GM18951 (cell line): ENCODE data around the gene KLHL8.

Experiments
- POLR2A ChIP-seq: IDR thresholded peaks from 4 replicates; pipeline ENCODE4 v1.6.1; 2011; ENCODE audit warnings: mild to moderate bottlenecking; ENCODE audit not compliant: insufficient read length, insufficient read depth; ENCODE audit errors: extremely low read depth
- in situ Hi-C: fragments of 300-500 bp; cut with MboI; formaldehyde crosslinking; loops from one replicate; pipeline ENCODE4 v1.12.0; 2022; ENCODE audit warnings: low sequenced_read_pairs, mixed read lengths, inconsistent platforms; ENCODE audit not compliant: unreplicated experiment

Gene KLHL8

DNA sequence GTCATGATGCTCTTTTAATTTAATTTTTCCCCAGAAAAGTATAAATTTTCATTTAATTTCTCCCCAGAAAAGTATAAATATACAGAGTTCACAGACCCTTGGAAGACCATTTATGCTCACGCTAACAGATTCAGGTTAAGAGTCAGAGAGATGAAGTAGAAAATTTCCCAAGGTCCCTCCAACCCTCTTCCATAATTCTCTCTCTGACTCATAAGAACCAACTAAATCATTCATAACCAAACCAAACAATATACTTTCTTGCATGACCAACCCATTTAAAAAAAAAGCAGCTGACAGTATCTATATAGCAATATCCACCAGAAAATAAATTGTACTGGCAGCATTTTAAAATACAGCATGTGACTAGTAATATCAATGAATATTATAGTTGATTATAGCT lies 3.9 kb downstream of the KLHL8 start:
- in situ Hi-C loops: no loop called here
- TF ChIP-seq POLR2A: no peak

DNA sequence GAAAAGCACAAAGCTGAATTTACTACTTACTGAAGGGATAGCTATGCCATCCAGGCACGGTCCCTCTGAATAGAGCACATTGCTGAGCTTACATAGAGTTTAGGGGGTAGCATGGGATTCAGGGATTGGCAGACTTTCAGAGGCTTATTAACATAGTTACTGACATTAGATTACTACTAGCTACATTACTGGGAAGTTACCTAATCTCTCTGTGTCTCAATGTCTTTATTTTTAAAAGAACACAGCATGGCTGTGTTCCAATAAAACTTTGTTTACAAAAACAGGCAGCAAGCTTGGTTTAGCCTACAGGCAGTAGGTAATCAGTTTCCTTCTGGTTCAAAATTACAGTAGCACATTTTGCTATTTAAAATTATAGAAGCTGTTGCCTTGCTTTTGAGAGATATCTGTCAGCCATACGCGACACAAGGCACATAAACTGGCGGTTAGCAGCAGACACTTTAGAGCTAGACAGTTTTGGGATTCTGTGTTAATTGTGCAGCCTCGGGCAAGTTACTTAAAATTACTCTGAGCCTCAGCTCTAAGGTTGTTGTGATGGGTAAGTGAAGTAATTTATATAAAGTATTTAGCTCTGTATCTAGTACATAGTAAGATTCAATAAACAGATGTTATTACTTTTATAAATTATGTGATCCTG lies 6.9 kb downstream of the KLHL8 start:
- in situ Hi-C loops: no loop called here
- no peak for TF ChIP-seq POLR2A

DNA sequence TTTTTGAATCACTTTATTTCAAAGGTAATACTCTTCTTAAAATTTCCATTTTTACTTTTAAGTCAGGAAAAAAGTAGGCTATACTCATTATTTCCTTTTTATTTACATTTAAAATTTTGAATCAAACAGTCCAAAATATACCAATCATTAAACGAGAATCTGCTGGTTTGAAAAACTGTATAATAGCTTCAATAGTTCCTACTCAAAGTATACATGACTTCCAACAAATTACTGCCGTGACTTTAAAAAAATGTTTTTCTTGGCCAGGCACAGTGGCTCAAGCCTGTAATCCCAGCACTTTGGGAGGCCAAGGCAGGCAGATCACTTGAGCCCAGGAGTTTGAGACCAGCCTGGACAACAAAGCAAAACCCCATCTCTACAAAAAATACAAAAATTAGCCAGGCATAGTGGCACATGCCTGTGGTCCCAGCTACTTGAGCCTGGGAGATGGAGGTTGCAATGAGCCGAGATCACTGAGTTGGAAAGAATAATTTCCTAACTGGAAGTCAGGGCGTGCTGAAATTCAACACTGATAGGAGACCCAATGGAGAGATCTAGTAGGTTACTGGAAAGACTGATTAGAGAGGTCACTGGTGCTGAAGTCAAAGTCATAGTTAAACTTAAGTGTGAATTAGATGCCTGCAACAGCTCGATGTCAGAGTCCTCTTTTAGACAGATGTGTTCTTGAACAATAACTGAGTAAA lies 9.0 kb downstream of the KLHL8 start:
- no peak for TF ChIP-seq POLR2A
- in situ Hi-C loops: no loop called here

DNA sequence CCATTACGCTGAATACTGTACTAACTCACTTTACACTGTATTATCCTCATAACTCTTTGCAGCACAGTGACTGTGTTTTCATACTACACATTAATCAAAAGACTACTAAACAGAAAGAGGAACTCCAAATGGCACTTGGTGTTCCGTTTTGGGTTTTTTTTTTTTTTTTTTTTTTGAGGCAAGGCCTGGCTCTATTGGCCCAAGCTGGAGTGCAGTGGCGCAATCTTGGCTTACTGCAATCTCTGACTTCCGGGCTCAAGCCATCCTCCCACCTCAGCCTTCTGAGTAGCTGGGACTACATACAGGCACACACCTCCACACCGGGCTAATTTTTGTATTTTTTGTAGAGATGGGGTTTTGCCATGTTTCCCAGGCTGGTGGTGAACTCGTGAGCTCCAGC lies 10.7 kb downstream of the KLHL8 start:
- in situ Hi-C loops: no loop called here
- no peak for TF ChIP-seq POLR2A

DNA sequence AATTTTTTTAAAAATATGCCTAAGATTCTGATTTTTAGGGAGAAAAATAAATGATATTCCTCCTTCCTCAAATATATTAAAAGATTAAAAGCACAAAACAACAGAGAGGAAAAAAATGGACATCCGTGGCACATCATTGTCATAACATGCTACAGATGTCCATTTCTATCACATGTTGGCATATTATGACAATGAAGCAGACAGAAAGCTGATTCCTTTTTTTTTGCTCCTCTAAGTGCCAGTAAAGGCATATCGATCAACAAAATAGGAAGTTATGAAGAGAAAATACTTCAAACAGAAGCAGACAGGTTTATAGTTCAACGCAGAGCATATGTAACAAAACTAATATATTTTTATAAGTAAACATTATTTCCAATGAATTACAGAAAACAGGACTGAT lies 11.2 kb downstream of the KLHL8 start:
- TF ChIP-seq POLR2A: no peak
- in situ Hi-C loops: no loop called here

DNA sequence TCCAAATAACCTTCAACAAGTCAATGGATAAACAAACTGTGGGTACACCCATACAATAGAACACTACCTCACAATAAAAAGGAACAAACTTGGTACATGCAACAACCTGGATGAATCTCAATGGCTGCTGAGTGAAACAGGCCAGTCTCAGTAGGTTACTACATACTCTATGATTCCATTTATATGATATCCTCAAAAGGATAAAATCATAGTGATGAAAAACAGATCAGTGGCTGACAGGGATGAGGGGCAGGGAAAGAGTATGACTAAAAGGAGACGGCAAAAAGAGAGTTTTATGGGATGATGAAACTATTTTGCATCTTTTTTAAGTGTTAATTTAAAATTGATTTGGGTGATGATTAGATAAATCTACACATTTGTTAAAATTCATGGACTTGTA lies 15.9 kb downstream of the KLHL8 start:
- TF ChIP-seq POLR2A: no peak
- in situ Hi-C loops: no loop called here

DNA sequence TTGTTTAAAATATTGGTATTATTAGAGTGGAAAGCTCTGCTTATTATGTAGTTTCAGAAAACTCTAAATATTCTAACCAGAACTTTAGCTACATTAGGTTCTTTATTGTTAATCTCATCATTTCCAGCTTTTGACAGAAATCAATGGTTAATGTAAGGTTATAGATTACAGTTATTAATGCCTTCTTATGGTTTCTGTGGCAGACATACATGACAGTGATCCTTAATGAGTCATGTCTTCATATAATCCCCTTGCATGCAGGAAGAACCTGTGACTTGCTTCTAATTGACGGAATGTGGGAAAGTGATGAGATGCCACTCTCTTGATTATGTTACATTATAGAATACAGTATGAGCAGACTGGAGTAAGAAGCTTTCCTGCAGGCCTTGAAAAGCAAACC lies 23.5 kb downstream of the KLHL8 start:
- TF ChIP-seq POLR2A: no peak
- in situ Hi-C loops: no loop called here

DNA sequence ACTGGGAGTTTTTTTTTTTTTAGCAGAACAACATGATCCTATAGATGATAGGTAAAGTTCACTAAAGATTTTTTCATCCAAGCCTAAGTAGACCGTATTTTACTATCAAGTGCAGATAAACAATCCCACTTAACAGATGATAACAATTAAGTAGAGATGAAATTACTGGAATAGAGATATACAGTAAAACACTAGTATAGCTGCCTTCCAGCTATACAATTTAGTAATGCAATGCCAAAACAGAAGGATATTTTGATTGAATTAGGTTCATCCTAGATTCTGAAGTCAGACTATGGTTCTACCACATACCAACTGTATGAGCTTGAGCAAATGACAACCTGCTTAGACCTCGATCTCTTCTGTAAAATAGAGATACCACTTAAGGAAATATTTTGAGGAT lies 24.3 kb downstream of the KLHL8 start:
- no peak for TF ChIP-seq POLR2A
- in situ Hi-C loops: no loop called here

DNA sequence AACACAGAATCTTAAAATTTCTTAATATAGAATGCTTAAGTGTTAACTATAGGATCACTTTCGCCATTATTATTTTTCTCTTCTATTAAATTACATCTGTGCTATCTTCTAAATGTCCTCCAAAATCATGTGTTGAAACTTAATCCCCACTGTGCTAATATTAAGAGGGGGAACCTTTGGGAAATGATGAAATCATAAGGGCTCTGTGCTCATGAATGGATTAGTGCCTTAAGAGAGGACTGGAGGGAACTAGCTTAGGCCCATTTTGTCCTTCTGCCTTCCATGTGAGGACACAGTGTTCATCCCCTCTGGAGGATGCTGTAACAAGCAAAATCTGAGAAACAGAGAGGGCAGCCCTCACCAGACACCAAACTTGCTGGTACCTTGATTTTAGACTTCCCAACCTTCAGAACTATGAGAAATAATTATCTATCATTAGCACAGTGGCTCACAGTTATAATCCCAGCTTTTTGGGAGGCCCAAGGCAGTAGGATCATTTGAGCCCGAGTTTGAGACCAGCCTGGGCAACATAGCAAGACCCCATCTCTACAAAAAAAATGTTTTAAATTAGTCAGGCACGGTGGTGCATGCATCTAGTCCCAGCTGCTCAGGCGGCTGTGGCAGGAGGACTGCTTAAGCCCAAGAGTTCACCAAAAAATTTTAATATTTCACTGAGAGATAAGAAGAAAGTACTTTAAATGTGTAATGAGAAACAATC lies 26.3 kb downstream of the KLHL8 start:
- TF ChIP-seq POLR2A: no peak
- in situ Hi-C loops: no loop called here

DNA sequence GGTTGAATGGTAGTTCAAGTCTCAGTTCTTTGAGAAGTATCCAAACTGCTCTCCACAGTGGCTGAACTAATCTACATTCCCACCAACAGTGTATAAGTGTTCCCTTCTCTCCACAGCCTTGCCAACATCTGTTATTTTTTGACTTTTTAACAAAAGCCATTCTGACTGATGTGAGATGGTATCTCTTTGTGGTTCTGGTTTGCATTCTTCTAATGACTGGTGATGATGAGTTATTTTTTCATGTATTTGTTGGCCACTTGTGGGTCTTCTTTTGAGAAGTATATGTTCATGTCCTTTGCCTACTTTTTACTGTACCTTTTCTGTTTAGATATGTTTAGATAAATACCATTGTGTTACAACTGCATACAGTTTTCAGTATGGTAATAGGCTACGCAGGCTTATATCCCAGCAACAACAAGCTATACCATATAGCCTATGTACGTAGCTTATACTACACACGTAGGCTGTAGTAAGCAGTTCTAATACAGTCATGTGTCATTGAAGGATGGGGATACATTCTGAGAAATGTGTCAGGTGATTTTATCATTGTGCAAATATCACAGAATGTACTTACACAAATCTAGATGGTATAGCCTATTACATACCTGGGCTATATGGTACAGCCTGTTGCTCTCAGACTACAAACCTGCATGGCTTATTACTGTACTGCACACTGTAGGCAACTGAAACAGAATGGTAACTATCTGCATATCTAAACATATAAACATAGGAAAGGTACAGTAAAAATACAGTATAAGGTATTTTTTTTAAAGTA lies 28.1 kb downstream of the KLHL8 start:
- no peak for TF ChIP-seq POLR2A
- in situ Hi-C loops: no loop called here

DNA sequence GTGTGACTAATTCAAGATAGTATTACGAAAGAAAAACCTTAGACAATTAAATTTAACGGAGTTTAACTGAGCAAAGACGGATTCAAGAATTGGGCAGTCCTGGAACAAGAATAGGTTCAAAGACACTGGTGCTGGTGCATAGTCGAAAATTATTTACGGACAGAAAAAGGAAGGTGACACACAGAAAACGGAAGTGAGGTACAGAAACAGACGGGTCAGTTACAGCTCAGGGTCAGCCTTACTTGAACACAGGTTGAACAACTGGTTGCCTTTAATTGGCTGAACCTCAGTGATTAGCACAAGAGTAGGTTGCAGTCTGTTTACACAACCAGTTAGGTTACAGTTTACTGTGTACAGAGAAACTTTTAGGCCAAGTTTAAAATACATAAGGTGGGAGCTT lies 31.5 kb downstream of the KLHL8 start:
- no peak for TF ChIP-seq POLR2A
- in situ Hi-C loops: no loop called here

DNA sequence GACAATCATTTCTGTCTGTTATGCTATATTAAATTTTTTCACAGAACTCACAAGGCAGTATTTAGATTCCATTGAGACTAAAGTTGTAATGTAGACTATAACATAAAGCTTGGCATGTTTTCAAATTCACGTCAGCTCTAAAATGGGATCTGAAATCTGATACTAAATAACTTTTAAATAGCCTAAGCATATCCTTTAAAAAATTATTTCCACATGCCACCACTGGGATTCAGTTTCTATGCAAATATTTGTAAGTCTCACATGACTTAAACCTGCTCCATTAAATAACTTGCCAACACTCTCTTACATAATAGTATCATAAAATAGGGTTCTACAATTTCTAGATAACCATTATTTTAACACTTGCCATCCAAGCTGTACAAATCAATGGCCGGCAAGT lies 32.4 kb downstream of the KLHL8 start:
- TF ChIP-seq POLR2A: no peak
- in situ Hi-C loops: no loop called here

DNA sequence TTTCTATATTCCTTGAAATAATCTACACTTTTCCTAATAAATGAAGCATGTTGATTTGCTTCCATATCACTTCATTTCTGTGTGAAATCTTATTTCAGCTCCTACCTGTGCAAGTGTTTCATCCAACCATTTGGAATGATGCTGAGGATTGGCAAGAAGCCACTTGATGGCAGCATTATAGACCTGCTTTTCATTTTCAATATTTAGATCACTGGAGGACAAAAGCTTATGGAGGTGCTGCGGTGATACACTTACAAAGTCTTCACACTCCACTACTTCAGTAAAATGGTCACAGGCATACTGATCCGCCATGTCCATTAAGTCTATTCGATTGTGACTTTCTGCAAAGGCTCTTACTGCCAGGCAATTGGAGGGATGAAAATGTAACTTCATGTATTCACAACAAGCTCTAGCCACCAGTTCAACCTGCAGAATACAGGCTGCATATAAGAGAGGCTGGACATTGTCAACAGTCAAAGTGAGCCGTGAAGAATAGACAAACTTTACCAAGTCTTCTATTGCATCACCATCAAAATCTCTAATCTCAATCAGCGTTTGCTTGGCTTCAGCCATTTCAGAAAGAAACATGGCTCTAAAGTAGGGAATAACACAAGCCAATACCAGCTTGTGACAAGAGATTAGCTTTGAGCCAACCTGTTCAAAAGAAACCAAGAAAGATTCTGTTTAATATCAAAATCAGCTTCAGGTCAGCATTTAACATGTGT lies 35.1 kb downstream of the KLHL8 start:
- in situ Hi-C loops: no loop called here
- TF ChIP-seq POLR2A: no peak
